NCI-H2196 treated with DMSO at 0.1 percent for 48 hours (cell line): ENCODE results near the gene RFXANK.

Experiments used
- DNase-seq: peaks from one replicate; lab custom pipeline; 2025; ENCODE audit not compliant: unreplicated experiment; lab: John Stamatoyannopoulos, UW

Gene RFXANK

GRCh38 chr19:19227217-19227616, 35.2 kb downstream of the RFXANK start:
- DNase-seq = no peak

DNA sequence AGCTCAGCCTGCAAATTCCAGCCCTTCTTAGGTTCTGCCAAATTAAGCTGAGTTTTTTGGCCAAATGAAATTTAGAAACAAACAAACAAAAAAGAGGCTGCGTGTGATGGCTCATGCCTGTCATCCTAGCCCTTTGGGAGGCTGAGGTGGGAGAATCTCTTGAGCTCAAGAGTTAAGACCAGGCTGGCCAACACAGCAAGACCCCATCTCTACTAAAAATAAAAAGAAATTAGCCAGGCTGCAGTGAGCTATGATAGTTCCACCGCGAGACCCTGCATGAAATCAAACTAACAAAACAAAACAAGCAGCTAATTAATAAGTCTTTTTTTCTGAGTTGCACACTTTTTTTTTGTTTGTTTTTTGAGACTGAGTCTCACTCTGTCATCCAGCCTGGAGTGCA, 37.6 kb downstream of the RFXANK start:
- no peak for DNase-seq

DNA sequence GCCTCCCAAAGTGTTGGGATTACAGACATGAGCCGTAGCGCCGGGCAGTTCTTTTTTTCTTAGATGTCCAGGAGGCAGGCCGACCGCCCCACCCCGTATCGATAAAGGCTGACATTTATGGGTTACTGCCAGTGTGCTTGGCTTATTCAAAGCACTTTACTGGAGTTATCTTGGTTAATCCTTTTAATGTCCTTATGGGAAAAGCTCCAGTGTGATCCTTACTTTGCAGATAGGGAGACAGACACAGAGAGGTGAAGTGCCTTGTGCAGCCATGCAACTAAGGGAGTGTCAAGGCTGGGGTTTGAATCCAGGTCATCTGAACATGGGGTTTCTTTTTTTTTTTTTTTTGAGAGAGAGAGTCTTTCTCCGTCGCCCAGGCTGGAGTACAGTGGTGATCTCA, 38.9 kb downstream of the RFXANK start:
- no peak for DNase-seq

GRCh38 chr19:19232261-19232721, 40.2 kb downstream of the RFXANK start:
- no peak for DNase-seq

DNA sequence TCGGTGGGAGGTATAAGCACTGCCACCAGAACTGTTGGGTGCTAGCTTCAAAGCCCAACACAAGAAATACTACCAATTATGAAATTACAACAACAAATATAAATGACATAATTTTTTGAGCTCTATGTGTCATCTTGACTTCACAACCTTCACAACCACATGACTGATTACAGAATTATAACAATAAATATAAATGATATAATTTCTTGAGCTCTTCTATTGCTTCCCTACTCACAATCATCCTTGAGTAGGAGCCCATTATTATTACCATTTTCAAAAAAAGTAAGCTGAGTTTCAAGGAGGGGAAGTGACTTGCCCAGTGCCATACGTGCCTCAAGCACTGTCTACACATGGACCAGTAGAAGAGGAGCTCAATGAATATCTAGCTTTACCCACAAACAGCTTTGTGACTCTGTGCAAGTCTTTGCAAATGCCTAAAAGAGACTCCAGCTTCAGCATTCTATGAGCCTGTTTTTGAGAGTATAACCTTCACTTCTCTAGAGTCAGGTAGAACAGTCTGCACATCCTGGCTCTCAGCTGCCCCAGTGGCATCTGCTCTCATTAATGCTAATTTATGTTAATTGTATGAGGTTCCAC, 42.3 kb downstream of the RFXANK start:
- DNase-seq = no peak

GRCh38 chr19:19236173-19236572, 44.1 kb downstream of the RFXANK start:
- no peak for DNase-seq

DNA sequence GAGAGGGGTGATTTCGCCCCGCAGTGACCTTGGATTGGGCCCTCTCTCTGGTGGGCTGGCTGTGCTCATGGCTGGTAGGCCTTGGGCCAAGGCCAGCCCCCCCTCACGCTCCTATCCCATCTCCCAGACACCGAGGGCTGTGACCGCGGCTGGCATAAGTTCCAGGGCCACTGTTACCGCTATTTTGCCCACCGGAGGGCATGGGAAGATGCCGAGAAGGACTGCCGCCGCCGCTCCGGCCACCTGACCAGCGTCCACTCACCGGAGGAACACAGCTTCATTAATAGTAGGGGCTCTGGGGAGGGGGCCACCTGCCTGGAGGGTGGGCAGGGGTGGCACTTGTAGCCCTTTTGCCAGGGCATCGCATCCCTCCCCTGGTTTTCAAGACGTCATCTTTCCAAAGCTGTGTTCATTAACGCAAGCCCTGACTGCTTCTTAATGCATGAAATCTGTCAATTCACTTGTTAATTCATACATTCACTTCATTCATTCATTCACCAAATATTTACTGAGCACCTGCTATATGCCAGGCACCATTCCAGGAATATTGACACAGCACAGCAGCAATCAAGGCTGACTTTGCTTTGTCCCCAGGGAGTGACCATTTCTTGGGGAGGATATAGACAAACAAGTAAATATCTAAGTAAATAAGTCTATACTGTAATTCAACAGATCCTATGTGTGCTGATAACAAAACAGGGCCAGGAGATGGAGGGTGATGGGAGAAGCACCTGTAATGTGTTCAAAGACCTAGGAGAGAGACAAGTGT, 46.3 kb downstream of the RFXANK start:
- DNase-seq = no peak

- DNase-seq = no peak
Observed at GRCh38 chr19:19239675-19240074, 47.6 kb downstream of the RFXANK start.

DNA sequence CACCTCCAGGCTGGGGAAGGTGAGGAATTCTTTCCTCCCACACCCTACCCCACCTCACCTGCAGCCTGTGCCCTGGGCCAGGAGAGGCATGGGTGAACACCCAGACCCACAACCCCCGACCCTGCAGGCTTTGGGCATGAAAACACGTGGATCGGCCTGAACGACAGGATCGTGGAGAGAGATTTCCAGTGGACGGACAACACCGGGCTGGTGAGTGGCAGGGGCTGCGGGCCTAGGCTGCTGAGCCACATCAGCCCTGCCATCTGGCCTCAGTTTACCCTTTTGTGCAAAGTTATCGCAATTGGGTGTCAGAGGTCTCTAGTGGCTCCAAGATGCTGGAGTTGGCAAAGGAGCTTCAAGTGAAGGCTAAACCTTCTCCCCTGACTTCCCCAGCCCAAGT, 48.4 kb downstream of the RFXANK start:
- DNase-seq = no peak

DNA sequence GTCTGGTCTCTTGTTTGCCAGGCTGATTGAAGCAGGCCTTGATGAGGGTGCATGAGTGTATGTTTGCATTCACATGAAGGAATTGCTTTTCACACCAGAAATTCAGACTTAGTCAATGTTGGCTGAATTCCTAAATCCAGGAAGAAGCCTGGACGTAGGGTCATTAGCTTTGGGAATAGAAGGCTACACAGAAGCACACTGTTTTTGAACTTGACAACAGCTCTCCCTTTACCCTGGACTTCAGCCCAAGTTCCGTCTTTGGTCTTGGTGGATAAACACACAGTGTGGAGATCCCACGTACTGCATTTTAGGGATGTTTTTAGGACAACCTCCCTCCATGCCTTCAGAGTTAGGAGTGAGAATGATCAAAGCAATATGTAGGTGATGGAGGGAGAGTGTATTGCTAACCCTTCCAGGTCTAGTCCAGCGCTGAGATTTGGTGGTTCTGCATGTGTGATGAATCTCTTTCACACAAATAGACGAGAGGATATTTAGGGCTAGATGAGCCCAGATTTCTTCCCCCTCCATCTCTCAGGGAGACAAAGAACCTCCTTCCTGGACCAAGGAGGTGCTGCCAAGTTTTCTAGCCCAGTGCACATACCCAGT, 58.2 kb downstream of the RFXANK start:
- DNase-seq = no peak
